GM18511 (cell line): ENCODE data around the gene CALHM2.
A peak's percentile ranks its signal among the peaks of the same experiment; 100 is the strongest.
"Not testable (repeated sequence)": the region's sequence is repeated elsewhere in the genome, so short reads cannot be mapped to it uniquely, and the experiment has no call there.

Source experiments
- ATAC-seq: cut with Tn5 transposase; IDR thresholded peaks from one replicate; pipeline ENCODE4 v1.9.1; 2021; ENCODE audit warnings: mild to moderate bottlenecking, moderate library complexity; ENCODE audit not compliant: unreplicated experiment

Gene CALHM2, protein sequence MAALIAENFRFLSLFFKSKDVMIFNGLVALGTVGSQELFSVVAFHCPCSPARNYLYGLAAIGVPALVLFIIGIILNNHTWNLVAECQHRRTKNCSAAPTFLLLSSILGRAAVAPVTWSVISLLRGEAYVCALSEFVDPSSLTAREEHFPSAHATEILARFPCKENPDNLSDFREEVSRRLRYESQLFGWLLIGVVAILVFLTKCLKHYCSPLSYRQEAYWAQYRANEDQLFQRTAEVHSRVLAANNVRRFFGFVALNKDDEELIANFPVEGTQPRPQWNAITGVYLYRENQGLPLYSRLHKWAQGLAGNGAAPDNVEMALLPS

DNA sequence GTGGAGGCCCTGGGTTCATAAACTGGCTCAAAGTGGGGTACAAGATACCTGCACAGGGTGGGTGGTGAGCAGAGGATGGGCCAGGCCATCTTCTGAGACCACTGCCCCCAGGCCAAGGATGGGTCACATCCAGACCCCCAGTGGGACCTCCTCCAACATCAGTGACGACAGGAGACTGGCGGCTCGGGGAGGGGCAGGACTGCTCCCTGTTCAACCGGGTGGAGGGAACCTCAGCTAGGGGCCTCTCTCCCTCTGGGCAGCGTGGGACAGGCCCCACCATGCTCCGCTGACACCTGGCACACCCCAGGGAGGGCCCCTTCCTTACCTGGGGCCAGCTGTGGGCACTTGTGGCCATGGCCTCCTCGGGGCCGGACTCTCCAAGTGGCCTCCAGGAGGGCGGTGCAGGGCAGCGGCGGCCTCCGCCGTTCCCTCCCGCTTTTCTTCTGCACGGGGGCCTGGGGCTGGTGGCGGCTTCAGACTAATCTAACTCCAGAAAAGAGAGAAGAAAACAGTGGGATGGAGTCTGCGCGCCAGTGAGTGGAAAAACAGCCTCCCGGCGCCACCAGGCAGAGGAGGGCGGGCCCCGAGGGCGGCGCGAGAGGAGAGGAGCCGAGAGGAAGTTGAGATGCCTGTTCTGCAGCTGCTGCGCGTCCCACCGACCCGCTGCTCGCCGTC is at the start of gene CALHM2:
Gene CALHM2 (minus strand): TSS at position 540 of the 675 bp plus-strand sequence. CDS start 2,429 bp downstream, outside the sequence.
- ATAC-seq, result peak; percentile 73

DNA sequence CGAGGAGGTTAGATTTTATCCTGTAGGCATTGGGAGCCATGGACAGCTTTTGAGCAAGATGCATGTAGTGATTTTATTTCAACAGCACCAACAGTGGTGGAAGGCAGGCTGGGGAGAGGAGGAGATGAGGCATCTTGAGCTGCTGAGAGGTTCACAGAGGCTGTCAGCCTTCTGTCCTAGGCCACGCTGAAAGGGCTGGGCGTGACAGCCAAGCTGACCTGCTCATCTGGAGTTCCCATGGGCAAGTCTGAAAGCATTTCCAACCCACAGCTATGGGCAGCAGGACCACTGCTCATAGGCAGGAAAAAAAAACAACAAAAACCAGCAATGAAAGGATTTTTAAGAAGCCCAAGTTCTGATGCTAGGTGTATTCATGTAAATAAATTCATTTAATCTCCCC is 49.0 kb upstream of the CALHM2 start:
- ATAC-seq, result no peak

DNA sequence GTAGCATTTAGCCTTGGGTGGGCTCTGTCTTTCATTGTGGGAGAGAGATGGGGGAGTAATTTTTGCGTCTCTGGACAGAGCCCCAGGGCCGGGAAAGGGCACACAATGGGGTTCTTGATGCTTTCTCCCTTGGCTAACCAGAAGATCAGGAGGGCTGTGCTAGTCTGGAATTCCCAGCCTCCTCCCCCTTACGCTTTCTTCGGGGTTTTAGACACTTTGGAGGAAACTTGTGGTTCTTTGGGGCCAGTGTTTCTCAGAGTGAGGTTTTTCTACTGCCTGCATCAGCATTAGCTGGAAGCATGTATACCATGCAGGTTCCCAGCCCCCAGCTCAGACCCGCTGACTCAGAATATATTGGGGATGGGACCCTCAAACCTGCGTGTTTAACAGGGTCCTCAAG is 48.3 kb upstream of the CALHM2 start:
- ATAC-seq, result no peak

DNA sequence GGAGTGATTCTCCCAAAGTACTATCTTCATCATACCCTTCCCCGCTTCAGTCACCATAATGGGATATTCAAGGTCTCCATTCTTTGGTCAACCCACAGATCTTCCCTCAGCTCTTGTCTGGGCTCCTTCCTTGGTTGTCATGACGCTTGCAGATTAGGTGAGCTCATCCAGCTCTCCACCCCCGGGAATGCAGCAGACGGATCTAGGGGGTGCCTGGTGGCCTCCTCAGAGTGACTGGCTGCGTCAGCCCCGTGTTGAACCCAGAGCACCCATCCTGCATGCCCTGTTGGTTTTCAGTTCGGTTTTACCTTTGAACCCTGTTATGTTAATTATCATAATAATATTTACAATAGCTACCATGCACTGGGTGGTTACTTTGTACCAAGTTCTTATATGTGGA is 47.7 kb upstream of the CALHM2 start:
- ATAC-seq, result no peak

DNA sequence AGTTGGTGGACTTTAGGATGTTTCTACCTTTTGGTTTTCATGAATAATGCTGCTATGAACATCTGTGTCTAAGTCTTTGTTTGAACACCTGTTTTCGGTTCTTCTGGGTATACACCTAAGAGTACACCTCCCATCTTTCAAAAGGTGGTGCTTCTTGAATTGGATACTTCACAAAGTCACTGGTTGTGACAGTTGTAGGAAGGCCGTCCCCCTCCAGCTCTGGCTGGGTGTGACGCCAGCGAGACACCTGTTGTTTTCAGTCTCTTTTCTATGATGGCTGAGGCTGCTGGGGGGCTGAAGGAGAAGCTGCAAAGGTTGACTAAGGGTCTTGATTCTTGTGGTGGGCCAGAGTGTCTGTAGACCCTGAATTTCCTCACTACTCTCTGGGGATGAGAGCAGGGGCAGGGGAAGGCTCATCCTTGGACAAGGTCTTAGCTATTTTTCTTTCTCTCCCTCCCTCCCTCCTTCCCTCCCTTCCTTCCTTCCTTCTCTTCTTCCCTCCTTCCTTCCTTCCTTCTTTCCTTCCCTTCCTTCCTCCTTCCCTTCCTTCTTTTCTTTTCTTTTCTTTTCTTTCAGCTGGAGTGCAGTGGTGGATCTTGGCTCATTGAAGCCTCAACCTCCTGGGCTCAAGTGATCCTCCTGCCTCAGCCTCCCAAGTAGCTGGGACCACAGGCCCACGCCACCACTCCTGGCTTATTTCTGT is 46.9 kb upstream of the CALHM2 start:
- ATAC-seq, result no peak

DNA sequence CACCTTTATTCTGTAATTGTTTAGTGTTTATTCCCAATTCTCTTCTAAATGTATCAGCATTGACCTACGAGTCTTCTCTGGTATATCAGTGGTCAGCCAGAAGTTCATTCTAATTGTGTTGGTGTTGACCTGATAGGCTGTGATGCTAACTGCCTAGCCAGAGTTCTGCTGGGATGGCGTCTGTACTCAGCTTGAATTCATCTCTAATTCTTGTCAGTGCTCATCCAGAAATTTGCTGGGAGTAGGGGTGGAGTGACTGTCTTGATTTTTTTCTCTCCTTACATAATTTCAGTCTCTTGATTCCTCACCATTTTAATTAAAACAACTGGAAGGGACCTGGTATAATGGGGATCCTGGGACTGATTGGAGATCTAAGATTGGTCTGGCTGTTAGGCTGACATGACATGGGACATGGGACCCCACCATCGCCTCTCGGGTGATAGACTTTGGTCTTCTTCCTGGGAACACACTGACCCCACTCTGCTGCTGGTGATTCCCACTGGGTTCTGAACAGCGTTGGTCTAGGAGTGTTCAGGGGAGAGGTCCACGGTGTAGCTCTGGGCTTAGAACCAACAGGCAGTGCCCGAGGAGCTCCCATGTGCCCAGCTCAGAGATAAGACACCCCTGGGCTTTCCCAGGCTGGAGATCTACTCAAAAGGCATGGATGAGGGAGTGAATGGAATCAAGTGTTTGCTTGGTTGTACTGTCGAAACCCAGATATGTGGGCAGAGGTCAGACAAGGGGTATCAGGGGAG is 45.2 kb upstream of the CALHM2 start:
- no peak for ATAC-seq

DNA sequence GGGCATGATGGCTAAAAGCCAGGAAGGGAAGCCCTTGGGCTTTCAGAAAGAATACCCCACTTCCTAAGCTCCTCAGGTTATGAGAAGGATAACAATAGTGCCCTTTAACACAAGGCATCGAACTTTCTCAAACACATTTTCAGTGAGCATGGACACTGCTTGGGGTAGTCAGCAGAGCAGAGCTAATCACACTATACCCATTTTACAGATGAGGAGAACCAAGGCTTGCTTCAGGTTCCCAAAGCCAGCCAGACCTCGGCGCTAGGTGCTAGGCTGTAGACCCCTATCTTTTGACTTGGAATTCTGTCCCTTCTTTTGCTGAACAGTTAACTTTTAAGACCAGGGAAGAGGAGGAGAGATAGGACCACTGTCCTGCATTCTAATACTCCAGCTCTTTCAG is 43.2 kb upstream of the CALHM2 start:
- no peak for ATAC-seq

DNA sequence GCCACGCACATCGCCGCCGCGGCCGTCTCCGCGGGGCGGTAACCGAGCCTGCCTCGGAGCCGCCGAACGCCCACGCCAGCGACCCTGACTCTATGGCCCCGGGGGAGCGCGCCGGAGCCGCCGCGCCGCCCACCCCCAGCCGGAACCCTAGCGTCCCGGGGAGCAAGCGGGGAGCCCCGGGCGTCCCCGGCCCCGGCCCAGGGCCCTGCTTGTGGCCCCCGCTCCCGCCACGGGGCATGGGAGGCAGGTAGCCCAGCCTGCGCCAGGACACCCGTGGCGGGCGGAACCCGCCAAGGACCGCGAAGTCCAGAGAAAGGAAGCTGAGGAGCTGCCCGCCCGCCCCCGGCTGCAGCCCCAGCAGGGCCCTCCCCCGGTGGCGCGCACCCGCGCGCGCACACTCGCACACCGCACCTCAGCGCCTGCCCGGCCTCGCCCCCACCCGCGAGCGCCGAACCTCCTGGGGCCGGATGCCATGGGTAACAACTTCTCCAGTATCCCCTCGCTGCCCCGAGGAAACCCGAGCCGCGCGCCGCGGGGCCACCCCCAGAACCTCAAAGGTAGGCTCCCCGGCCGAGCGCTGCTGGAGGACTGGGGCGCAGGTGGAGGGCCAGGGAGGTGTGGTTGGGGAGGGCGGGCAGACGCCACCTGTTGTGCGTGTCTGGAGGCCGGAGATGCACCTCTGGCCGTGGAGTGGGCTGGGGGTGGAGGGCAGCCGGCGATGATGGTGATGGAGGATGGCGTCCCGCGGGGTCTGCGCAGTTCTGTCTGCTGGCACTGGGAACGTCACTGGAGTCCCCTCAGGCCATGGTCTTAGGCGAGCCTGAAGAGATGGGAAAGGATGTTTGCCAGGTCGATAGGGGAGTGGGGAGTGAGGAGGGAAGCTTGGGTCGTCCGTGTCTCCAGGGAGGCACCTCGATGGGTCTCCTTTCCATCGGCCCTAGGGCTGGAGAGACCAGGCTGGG is 42.0 kb upstream of the CALHM2 start:
- ATAC-seq, result no peak

DNA sequence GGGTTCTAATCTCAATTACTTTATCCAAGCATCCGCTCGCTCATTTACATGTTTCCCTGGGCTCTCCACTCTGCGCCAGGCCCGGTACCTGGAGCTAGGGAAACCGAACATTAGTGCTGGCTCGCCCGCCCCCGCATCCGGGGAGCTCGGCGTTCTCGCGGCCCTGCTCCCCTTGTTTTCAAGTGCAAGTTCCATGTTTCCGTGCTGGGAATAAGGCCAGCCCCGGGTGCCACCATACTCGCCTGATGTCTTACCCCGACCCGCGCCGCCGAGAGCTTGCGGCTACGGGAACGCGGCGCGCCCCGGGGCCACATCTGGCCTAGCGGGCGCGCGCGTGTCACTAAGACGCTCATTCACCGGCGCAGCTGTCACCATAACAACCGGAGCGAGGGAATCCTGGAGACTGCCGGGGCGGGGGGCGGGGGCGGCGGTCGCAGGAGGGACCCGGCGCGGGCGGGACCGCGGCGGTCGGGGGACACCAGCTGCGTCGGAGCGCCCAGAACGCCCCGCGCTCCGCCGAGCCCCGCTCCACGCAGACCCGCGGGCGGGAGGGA is 41.3 kb upstream of the CALHM2 start, which contains the start of gene NEURL1:
Gene NEURL1 (plus strand): TSS at position 344 of the 554 bp plus-strand sequence. CDS start 683 bp downstream, outside the sequence.
- no peak for ATAC-seq

DNA sequence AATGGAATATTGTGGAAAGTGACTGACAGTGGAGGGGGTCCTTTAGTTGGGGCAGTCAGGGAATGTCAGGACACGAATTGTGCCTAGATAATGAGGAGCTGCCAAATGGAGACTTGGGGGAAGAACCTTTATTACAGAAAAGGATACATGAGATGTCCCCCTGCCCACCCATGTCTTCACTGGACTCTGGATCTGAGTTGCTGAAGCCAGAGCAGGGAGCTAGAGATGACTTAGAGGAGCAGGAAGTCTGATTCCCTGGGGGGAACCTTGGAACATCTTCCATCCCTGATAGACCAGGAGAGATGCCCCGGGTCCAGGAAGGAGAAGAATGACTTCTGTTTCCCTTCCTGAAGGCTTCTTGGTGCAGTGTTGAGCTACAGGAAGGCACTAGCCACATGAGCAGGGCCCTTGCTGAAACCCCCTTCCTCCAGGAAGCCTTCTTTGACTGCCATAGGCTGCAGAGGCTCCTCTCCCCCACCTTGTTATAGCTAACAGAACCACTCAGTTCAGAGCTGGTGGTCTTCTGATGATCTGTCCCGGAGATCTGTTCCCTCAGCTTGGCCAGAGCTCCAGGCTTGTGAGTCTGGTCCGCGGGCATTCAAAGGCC is 40.6 kb upstream of the CALHM2 start:
- no peak for ATAC-seq

DNA sequence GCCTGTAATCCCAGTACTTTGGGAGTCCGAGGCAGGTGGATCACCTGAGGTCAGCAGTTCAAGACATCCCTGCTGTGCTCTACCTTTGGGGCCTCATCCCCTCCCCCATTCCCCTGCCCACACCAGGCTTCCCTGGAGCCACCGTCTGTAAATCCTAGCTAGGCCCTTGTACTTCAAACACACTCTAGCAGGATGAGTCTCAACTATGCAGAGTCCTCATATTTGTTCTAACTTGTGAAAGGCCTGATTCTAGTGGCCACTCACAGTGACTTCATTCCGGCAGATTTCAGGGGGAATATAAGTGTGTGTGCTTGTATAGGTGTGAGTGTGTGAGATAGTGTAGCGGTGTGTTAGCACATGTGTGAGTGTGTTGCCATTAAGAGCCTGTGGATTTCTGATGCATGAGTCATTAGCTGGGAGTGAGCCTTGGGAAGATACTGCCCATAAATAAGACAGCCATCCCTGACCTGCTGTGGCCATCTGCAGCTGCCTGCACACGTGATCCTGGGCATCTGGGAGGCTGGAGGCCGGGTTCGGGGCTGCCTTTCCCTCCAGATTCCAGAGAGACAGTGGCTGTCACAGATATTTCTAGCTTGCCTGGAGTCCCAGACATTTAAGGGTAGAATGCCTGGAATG is 39.7 kb upstream of the CALHM2 start:
- no peak for ATAC-seq

DNA sequence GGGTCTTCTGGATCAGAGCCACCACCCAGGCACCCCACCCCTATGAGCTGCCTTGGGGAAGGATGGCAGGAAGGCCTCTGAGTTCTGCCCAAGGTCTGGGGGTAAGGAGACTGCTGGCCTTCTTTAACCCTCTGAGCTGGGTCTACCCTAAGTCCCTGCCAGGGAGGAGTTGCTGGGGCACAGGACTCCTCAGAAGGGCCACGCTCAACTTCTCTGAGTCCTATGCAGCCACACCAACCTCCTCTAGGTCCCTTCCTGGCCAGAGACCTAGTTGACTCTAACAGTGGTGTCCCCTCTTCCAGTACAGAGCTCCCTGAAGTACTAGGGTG is 38.8 kb upstream of the CALHM2 start:
- ATAC-seq, result peak; percentile 35

DNA sequence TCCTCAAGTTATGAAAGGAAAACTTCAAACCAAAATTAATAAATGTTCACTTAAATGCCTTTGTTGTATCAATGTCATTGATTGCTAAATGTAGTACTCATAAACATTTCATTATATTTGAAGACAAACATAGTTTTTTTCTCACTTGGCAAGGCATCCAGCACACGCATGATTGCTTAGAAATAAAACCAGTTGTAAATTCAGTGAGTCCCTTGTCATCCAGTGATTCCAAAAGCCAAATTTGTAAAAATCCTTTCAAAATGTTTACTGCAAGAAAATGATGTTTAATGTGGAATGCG is 35.2 kb upstream of the CALHM2 start:
- ATAC-seq, result no peak

DNA sequence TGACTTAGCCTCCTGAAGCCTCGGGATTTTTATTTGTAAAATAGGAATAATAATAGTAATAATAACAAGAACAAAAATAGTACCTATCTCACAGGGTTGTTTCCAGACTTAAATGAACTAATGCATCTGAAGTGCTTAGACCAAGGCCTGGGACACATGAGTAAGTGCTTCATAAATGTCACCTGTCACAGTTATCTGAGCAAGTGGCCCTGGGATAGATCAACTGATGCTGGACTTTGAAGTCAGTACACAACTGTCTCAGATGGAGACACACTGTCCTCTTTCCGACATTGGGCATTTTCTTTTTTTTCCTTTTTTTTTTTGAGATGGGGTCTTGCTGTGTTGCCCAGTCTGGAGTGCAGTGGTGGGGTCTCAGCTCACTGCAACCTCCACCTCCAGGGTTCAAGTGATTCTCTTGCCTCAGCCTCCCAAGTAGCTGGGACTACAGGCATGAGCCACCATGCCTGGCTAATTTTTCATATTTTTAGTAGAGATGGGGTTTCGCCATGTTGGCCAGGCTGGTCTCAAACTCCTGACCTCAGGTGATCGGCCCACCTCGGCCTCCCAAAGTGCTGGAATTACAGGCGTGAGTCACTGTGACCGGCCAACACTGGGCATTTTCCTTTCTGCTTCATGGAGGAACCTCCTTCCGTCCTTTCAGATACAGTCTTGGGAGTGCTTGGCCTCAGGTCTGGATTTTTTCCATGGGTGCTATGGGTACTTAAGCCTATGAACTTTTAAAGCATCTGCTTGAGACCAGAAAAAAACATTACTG is 34.7 kb upstream of the CALHM2 start:
- ATAC-seq, result not testable (repeated sequence)

DNA sequence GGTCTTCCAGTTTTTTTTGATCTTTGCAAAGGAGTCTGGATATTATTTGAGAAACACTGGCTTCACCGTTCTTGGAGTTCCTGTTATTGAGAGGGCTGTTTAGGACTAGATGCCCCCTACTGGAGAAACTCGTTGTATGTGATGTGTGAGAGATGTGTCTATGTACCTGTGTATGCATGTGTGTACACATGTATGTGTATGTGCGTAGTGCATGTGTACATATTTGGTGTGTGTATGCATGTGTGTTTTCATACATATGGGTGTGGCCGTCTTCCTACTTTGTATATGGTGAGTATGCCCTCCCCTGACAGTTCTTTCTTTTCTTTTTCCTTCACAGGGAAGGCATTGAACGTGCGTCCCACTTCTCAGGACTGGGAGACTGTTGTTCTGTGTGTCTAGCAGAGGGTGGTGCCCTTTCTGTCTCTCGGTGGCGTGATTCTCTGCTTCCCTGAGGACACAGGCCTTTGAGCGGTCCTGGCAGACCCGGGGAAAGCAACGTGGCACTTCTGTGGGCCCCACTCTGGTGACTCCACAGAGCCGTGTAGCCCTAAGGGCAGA is 29.9 kb upstream of the CALHM2 start:
- peak; percentile 67 for ATAC-seq

DNA sequence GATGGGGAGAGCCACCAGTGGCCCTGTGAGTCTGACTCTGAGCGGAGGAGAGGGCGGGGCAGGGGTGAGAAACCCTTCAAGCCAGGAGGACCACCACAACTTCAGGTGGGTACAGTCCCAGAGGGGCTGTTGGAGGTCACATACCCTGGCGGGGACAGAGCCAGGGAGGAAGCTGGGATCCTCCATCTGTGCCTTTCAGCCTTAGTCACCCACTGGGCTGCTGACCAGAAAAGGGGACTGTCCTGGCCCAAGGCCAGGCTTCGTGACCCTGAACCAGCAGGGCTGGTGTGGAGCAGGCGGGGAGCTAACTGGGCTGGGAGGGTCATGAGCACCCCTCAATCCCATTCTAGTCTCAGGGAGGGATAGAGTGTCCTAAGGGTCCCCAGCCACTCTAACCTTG is 28.4 kb upstream of the CALHM2 start:
- no peak for ATAC-seq

DNA sequence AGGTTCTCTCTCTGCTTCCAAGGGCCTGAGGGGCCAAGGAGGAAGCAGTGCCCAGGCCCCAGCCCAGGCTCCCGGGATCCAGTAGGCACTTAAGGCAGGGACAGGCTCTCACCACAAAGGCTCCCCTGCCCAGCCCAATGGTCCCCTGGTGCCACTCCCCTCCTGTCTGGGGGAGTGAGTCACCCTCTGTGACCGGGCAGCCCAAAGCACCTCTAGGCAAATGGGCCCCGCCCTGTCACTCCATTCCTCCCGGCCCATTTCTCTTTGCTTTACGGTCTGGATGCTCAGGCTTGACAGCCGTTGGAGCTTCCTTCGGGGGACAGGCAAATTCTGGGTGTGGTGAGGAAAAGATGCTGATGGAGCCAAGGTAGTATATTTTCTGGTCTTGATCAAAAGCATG is 27.0 kb upstream of the CALHM2 start, which contains the start of gene CALHM3:
Gene CALHM3 (minus strand): TSS at position 106 of the 400 bp plus-strand sequence. CDS start 208 bp downstream, outside the sequence.
- no peak for ATAC-seq

DNA sequence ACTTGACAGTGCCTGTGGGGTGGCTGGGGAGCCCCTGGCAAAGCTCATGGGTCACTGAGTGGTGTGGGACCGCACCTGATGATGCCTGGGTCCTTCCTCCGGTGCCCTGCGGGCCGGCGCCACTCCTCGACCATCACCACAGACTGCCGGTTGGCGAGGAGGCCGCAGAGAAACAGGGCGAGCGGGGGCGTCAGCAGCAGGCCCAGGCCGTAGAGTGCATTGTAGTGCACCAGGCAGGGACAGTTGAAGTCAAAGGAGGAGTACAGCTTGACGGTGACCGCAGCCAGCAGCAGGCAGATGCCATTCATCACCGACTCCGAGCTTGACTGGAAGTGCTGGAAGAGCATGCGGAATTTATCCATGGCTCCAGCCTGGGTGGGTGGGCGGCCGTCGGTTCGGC is 26.5 kb upstream of the CALHM2 start:
- no peak for ATAC-seq
